Epithelial cell of proximal tubule (primary cell): ENCODE data around the gene TMEM131. TPM values are rescaled to one million over a fixed set of nuclear protein-coding genes. Genes with fewer than 3 reads are reported as not detected.
"Not testable (repeated sequence)": the region's sequence is repeated elsewhere in the genome, so short reads cannot be mapped to it uniquely, and the experiment has no call there.

Experiments
- DNase-seq: peaks from one replicate; pipeline ENCODE4 v3.0.0-alpha.2; 2011; ENCODE audit warnings: low read depth
- H3K4me3 ChIP-seq: 2 replicates; pipeline ENCODE4 v1.5.1; 2011; ENCODE audit warnings: low read depth, mild to moderate bottlenecking, low read length
- CTCF ChIP-seq: conservative IDR thresholded peaks from 2 replicates; pipeline ENCODE4 v1.5.1; 2012; ENCODE audit warnings: low read depth, mild to moderate bottlenecking, low read length
- total RNA-seq: library from RNA; depleted of rRNA; stranded (reverse); fragments of >200 nt; gene quantifications from 2 replicates; pipeline ENCODE4 v1.2.3, GENCODE V29; 2015

TMEM131 gene
- total RNA-seq, 1 donor from 2014 or later: 16.0 TPM

GRCh38 chr2:97958184-97958583 is 37.6 kb downstream of the TMEM131 start:
- no peak for TF ChIP-seq CTCF

GRCh38 chr2:97957432-97958183 is 38.1 kb downstream of the TMEM131 start:
- TF ChIP-seq CTCF: no peak
- H3K4me3 ChIP-seq: no peak overlapping the region
- DNase-seq: no peak

More at GRCh38 chr2:97958184-97958583, 37.6 kb downstream of the TMEM131 start:
- no peak for DNase-seq
- H3K4me3 ChIP-seq: no peak overlapping the region

- not testable (repeated sequence) for H3K4me3 ChIP-seq, DNase-seq
Measured at GRCh38 chr2:97956753-97957152, 39.0 kb downstream of the TMEM131 start.

- no peak for TF ChIP-seq CTCF
- no peak for DNase-seq
- H3K4me3 ChIP-seq: no peak overlapping the region
Measured at GRCh38 chr2:97953853-97954252, 41.9 kb downstream of the TMEM131 start.

GRCh38 chr2:97952357-97952756 is 43.4 kb downstream of the TMEM131 start:
- no peak for DNase-seq
- no peak for TF ChIP-seq CTCF
- H3K4me3 ChIP-seq: no peak overlapping the region

- no peak for TF ChIP-seq CTCF
- no peak for DNase-seq
Measured at GRCh38 chr2:97951155-97951680, 44.5 kb downstream of the TMEM131 start.

GRCh38 chr2:97950329-97951154 is 45.2 kb downstream of the TMEM131 start:
- no peak overlapping the region for H3K4me3 ChIP-seq
- no peak for TF ChIP-seq CTCF
- DNase-seq: peak; percentile 74

More at GRCh38 chr2:97951155-97951680, 44.5 kb downstream of the TMEM131 start:
- no peak overlapping the region for H3K4me3 ChIP-seq
